ENCODE results near the gene MLLT6.

Gene MLLT6

DNA sequence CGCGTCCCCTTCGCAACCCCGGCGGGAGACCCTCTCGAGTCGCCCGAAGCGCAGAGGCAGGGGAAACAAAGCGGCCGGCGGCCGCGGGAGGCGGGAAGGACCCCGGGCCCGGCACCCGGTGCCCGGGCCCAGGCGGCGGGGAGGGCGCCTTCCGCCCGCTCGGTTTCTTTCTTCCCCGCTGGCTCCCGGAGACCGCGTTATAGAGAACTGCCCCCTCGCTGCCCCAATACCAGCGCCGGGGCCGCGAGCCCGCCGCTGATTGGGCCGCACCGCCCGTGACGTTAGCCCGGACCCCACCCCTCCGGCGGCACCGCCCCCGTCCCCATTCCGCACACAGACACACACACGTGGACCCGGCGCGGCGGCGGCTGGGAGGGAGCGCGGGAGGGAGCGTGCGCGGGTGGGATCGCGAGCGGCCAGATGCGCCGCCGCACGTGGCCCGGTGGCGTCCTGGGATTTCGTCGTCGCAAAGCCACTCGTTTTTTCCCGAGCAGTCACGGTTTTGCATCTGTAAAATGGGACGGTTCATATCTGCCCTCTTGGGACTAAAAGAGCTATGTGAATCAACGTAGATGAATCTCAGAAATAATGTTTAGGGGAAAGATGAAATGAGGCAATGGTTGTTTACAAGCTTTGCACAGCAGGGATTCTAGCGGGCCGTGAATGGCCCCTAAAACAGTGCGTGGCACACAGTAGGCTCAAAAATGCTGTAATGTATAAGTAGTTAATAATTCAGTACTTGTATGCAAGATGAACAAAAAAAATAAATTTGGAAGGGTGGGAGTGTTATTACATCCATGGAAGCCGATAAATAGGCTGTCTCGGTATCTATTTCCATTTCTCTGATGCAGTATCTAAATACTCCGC lies 30.1 kb upstream of the MLLT6 start, which contains the start of gene EPOP:
Gene EPOP, minus strand, starts transcription at position 209 of the 867 bp plus-strand sequence. CDS start 462 bp downstream, outside the sequence.
- in situ Hi-C loops (cut with HindIII; ENCODE audit: low sequenced_read_pairs) = no loop called here

DNA sequence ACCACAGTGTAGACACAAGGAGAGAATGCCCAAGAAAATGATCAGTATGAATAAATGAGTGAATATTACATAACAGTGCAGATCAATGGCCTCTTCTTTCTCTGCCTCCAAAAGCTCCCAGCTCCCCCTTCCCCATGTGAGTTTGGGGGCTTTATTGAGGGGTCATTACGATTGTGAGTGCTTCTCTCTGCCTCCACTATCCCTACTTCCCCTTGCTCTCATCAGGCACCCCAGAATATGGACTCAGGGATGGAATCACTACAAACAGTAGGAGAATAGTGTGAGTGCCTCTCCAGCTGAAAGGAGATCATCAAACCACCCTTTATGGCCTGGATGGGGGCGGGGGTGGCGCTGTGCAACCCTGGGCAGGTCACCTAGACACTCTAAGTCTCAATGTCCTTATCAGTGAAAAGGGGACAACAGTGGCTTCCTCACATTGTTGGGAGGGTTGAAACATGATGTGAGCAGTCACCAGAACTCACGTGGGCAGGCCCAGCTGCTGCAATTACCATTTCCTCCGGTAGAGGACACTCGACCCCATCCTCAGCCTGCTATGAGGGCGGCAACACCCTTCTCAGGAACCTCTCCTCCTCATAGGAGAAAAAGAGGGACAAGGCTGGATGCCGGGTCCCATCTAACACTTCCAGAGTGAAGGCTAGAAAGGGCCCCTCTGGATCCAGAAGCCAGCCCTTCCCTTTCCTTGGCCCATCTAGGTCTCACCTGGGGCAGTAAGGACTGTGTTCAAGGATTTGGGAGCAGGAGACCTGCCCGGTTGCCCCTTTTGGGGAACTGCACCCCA lies 28.2 kb upstream of the MLLT6 start:
- in situ Hi-C loops (cut with HindIII; ENCODE audit: low sequenced_read_pairs) = no loop called here

DNA sequence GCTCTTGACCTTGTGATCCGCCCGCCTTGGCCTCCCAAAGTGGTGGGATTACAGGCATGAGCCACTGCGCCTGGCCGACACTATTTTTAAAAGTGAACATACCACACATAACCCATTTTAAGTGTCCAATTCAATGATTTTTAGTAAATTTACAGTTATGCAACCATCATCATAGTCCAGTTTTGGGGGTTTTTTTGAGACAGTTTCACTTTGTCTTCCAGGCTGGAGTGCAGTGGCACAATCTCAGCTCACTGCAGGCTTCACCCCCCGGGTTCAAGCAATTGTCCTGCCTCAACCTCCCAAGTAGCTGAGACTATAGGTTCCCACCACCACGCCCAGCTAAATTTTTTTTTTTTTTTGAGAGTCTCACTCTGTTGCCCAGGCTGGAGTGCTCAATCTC lies 27.3 kb upstream of the MLLT6 start:
- in situ Hi-C loops (cut with HindIII; ENCODE audit: low sequenced_read_pairs) = no loop called here

DNA sequence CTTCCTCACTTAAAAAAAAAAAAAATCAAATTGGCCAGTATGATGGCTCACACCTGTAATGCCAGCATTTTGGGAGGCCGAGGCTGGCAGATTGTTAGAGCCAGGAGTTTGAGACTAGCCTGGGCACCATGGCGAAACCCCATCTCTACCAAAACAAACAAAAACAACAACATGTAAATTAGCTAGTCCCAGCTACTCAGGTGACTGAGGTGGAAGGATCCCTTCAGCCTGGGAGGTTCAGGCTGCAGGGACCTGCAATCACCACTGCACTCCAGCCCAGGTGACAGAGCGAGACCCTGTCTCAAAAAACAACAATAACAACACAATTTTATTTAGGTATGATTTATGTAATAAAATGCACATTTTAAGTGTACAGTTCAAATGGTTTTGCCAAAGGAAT lies 24.0 kb upstream of the MLLT6 start:
- in situ Hi-C loops (cut with HindIII; ENCODE audit: low sequenced_read_pairs) = no loop called here

DNA sequence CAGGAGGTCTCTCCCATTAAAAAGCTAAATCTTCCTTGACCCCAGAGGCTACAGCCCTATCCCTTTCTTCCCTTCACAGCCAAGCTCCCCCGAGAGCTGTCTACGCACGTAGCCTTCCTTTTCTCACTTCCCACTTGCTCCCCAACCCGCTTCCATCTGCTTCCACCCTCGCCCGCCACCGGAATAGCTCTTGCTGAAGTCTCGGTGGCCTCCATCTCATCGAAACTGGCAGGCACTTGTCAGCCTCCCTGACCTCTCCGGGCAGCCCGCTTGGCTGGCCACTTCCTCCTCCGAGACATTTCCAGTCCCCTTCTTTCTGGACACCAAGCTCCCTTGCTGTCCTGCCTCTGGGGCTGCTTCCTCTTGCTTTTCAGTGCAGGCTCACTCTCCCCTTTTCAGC lies 19.6 kb upstream of the MLLT6 start:
- in situ Hi-C loops (cut with HindIII; ENCODE audit: low sequenced_read_pairs) = no loop called here

DNA sequence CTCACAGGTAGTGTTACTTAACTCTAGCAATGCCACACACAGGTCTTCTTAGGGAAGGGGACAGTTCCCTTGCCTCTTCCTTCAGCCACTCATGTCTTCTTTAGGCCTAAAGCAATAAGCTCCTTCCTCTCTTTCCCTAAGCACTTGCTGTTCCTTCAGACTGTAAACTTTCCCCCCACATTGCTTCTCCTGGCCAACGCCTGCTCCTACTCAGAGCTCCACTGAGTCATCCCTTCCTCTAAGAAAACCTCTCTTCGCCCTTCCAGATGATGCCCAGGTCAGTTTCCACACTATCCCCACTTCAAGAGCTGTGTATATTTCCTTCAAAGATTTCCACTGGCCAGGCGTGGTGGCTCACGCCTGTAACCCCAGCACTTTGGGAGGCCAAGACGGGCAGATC lies 17.8 kb upstream of the MLLT6 start:
- in situ Hi-C loops (cut with HindIII; ENCODE audit: low sequenced_read_pairs) = no loop called here

DNA sequence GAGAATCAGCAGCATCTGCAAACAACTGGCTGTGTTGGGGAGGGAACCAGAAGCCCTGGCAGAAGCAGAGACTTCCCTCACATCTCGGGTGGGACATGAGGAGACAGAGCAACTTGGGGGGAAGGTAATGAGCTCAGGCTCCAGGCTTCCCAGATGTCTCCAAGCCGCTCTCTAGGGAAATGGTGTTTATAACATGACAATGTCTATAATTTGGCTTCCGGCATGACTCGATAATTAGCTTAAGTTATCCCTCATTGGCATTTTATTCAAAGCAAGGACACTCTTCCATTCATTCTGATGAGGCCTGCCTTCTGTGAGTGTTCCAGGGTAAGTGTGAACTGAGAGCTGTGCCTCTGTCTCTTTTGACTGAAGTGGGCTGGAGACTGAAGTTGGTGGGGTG lies 14.7 kb upstream of the MLLT6 start:
- in situ Hi-C loops (cut with HindIII; ENCODE audit: low sequenced_read_pairs) = no loop called here

DNA sequence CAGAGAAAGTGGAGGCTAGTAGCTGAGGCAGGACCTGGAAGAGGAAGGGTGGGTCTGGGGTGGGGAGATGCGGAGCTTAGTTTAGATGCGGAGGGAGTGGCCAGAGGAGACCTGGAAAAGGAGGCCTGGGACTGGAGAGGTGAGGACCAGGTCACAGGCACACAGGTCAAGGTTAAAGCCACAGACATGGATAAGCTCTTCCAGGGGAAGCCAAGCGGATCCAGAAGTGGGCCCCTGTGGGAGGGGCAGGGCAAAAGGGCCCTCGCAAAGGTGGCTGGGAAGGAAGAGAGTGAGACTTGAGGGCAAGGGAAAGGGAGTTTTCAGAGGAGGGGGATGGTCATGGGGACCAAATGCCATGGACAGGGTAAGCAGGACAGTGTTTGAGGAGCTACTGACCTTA lies 13.9 kb upstream of the MLLT6 start:
- in situ Hi-C loops (cut with HindIII; ENCODE audit: low sequenced_read_pairs) = no loop called here

DNA sequence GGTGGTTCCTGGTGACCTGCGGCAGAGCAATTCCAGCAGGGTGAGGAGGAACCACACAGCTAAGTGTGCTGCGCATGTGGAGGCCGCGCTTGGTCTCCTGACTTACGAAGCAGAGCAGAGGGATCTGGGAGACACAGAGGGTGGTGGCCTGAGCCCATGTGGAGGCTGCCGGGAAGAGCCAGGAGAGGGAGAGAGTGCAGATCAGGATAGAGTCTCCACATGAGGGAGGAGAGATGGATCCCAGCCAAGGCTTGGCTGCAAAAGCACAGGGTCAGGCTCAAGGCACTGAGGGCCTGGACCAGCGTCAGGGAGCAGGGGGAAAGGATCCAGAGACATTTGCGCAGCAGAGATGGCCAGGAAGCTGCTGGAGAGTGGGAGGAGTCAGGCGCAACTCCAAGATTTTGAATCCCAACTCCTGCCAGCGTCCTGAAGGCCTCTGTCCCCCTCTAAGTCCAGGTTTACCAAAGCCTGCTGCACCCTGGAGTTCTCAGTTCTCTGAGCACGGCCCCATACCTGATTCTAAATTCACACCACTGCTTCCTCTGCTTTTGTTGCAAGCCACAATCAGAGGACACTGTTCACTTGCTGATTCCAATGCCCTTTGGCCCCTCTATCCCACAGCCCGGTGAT lies 11.3 kb upstream of the MLLT6 start:
- in situ Hi-C loops (cut with HindIII; ENCODE audit: low sequenced_read_pairs) = no loop called here

DNA sequence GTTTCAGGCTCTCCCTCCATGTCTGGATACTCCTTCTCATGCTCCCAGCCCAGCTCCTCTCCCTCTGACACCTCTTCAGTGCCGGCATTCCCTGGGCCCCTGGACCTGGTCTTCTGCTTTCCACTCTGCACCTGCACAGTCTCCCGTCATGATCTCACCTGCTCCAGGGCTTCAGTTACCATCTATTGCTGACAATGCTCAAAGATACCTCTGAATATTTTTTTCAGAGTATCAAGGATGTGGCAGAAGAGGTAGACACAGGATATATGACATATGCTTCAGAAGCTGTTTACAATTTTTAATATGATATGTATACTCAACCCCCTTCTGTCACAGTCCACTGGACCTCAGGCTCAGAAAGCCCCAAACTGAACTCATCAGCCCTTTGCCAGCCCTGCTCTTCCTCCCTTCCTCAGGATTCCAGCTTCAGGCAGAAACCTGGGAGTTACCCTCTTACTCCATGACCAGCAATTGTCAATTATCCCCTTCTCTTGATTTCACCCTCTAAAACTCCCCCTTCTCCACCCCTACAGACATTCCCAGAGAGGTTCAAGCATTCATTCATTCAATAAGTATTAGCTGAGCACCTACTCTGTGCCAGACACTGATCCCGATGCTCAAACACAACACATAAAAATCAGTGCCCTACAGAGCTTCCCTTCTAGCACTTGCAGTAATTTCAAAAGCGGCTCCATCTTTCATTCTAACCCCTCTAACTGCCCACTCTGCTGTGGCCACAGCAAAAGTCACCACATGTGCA lies 7.8 kb upstream of the MLLT6 start:
- in situ Hi-C loops (cut with HindIII; ENCODE audit: low sequenced_read_pairs) = no loop called here

DNA sequence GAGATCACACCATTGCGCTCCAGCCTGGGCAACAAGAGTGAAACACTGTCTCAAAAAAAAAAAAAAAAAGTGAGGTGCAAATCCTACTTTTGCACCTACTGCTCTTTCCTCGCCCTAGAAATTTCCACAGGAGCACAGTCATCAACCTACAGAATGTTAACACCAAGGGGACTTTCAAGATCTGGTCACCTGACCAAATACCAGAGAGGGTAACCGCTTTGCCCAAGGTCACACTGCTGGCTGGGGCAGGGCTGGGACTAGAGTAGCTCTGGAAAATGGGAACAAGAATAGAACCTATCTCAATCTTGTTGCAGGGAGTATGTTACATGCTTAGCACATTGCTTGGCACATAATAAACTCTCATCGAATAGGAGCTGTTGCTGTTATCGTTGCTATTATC lies 6.3 kb upstream of the MLLT6 start:
- in situ Hi-C loops (cut with HindIII; ENCODE audit: low sequenced_read_pairs) = no loop called here

DNA sequence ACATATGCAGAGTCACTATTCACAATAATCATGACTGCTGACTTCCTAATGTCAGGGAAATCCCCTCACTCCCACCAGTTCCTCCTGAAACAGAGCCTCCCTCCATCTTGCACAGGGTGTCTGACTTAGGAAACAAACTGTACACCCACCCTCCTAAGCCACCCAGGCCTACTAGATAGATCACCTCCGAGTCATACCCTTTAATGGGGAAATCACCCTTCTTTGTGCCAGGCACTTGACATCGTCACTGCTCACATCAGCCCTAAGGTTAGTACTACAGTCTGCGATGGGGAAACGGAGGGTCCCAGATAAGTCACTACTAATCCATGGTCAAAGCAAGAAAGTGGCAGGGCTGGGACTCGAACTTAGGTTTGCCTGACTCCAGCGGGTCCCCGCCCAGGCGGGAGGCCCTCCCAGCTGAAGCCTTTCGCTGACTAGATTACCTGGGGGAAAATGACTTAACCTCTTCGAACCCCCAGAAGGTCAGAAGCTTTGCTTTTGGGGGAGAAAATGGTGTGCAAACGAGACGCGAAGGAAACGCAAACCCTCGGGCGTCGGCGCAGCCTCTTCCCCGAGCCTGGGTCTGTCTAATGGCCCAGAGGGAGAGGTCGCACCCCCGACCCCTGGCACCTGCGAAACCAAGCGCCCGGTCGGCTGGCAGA lies 3.4 kb upstream of the MLLT6 start:
- in situ Hi-C loops (cut with HindIII; ENCODE audit: low sequenced_read_pairs) = no loop called here

DNA sequence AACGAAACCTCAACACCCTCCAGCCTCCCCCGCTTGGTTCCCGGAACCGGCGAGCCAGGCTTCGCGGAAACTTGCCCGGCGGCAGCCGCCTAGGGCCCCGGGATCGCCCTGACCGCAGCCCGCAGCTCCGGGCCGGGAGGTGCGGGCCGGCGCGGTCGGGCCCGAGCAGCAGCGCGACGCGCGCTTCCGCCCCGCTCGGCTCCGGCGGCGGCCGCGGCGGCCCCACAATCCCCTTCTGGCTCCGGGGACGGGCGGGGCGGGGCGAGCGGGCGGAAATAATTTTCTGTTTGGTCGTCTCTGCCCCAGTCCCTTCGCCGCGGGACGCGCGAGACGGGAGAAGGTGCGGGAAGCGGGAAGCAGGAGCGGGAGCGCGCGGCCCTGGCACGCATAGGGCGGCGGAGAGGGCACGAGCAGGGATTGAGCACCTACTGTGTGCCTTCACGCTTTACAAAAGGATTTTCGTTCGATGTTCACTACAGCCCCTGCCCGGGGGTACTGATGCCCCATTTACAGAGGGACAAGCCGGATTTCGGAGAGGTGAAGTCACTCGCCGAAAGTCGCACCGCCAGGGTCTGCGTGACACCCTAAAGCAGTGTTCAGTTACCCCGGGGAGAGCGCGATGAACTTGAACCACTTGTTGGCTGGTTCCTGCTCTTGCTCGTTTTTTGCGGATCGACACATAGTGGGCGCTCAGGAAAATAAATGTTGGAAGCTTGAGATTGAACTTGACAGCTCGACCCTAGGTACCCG lies 2.7 kb upstream of the MLLT6 start:
- in situ Hi-C loops (cut with HindIII; ENCODE audit: low sequenced_read_pairs) = no loop called here

DNA sequence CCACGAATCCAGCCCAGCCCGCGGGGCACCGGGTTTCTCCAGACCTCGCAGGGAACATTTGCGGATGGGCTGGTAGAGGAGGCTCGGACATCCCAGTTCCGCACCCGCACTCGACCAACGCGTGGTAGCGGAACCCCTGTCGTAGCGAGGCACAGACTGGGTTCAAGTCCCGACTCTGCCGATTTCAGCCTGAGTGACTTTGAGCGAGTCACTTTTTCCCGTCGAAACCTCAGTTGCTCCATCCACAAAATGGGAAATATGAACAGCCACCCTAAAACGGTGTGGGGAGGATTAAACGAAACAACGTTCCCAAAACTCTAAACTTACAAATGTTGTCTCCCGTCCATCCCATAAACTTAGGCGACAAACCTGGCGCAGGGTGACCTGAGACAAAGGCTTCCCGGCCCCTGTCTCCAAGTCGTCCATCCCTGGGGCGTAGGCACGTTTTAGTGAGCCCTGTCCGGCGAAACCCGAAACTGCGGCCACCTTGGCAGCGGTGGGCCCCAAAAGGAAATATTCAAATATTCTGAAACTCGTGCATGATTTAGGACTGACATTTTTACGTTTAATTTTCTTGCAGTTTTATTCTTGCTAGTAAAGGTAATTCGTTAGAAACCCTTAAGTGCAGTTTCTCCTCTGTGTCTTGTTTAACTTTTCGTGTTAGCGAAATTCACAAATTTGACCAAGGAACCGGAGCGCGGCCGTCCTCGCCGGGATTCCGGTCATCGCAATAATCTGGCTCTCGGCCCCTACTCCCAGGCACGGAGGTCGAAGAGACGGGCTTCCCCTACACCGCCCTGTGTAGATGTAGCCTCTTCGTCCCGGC lies 1.9 kb upstream of the MLLT6 start:
- in situ Hi-C loops (cut with HindIII; ENCODE audit: low sequenced_read_pairs) = no loop called here

DNA sequence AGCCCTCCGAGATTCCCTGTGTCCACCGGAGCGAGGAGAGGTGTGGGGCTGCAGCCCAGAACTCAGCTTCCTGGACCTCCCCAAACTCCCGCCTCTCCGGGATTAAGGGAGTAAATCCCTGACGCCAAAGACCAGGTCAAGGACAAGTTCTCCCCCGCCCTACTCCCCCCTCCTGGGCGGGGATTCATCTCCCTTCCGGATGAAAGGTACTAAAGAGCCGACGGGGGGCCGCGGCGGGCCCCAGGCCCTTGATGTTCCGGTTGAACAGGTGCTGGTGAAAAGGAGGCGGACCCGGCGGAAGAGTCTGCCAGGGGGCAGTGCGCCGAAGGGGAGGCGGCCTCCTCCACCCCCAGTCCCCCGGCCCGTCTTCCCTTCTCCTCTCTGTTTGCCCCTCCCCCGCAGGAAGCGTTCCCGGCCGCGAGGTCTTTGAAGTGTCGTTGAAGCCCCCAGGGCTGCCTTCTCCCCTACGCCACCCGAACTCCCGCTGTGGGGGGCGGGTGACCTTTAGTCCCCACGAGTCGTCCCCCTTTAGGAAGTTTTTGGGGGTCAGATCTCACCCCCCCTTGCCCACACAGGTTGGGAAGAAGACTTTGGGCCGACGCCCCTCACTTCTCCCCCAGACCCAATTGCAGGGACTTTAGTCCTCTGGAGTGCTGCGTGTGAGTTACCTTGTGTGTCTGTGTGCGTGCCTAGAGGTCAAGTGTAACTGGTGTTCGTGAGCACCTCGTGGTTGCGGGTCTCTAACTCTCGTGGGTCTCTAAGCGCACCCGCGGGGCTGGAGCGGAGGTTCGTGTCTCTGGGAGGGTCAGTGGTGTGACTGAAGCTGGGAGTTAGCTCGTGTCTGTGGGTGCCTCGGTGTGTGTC lies 1.1 kb upstream of the MLLT6 start:
- in situ Hi-C loops (cut with HindIII; ENCODE audit: low sequenced_read_pairs) = no loop called here

DNA sequence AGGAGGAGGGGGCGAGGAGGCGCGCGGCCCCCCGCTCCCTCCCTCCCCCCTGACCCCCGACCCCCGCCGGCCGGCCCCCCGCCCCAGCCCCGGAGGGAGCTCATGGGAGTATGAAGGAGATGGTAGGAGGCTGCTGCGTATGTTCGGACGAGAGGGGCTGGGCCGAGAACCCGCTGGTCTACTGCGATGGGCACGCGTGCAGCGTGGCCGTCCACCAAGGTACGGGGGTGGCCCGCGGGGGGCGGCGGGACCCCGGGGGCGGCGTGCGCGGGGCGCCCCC lies 390 bp downstream of the MLLT6 start:
- in situ Hi-C loops (cut with HindIII; ENCODE audit: low sequenced_read_pairs) = no loop called here

DNA sequence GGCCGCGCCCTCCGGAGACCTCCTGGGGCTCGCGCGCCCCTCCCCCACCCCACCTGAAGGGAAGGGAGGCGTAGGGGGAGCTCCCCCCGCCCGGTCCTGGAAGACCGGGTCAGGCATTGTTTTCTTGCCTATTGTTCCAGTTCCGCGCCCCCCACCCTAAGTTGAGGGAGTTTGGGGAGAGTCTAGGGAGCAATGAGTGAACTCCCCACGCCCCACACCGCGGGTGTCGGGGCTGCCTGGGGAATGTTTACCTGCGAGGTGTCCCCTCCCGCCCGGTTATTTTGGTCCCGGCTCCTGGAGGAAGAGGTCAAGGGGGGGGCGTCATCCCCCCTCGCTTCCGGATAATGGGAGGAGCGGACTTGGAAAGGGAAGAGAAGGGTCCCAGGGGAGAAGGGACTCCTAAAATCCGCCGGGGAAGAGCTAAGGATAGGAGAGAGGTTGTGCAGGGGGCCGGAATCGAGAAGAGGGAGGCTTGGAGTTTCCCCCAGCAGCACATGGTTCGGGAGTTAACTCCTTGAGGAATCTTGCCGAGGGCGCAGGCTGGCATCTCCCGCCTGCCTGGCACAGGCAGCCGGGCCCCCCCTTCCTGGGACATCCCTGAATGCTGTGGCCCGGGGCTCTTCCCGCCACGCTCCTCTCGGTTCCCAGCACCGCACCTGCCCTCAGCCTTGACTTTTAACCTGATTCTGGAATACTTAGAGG lies 881 bp downstream of the MLLT6 start:
- in situ Hi-C loops (cut with HindIII; ENCODE audit: low sequenced_read_pairs) = no loop called here

Data from DLD1 (cell line).